CD4-positive, alpha-beta T cell (primary cell): Measurements from ENCODE around the gene MLXIPL. TPM values are rescaled to one million over a fixed set of nuclear protein-coding genes. Genes with fewer than 3 reads are reported as not detected.

Experiments used
- ATAC-seq: fragments of 200-7000 bp; cut with Tn5 transposase; one replicate; pipeline ENCODE4 v1.10.0; 2022; ENCODE audit warnings: mild to moderate bottlenecking; ENCODE audit not compliant: poor library complexity
- CTCF ChIA-PET: fragments of 350-600 bp; sonication (Branson Sonifier 250); formaldehyde crosslinking; loops from one replicate; lab custom pipeline; 2021; ENCODE audit warnings: antibody characterized with exemption, inconsistent platforms; lab: Charles Lee
- POLR2A ChIA-PET: fragments of 350-600 bp; sonication (Branson Sonifier 250); formaldehyde crosslinking; loops from one replicate; lab custom pipeline; 2021; ENCODE audit warnings: antibody characterized with exemption, inconsistent platforms; lab: Charles Lee
- DNase-seq, 14 experiments: peaks; one replicate each; pipeline ENCODE4 v3.0.0-alpha.2; 2013 to 2020; ENCODE audit warnings: mixed read lengths in 2 of 14
- H3K27ac ChIP-seq, 2 donors: one replicate each; pipeline versions ENCODE4 v1.5.1 to v1.7.0; 2013; ENCODE audit warnings: low read length in 2 of 2, low read depth in 1 of 2, mild to moderate bottlenecking in 1 of 2
- H3K27me3 ChIP-seq, 2 experiments: 1 replicate in 1 of 2; 2 replicates in 1 of 2; pipeline versions ENCODE4 v1.6.1 to v1.7.0; 2013; ENCODE audit warnings: low read length in 2 of 2, control low read depth in 1 of 2, mild to moderate bottlenecking in 1 of 2, moderate library complexity in 1 of 2; ENCODE audit not compliant: insufficient read depth in 2 of 2, control insufficient read depth in 1 of 2
- H3K36me3 ChIP-seq: one replicate; pipeline ENCODE4 v1.6.1; 2013; ENCODE audit warnings: low read length, control low read depth; ENCODE audit not compliant: insufficient read depth
- H3K4me1 ChIP-seq: one replicate; pipeline ENCODE4 v1.6.1; 2013; ENCODE audit warnings: low read length, control low read depth; ENCODE audit not compliant: insufficient read depth
- H3K4me3 ChIP-seq: one replicate; pipeline ENCODE4 v1.5.1; 2013; ENCODE audit warnings: mild to moderate bottlenecking, low read length, moderate library complexity
- H3K9me3 ChIP-seq, 2 experiments: 1 replicate in 1 of 2; 2 replicates in 1 of 2; pipeline versions ENCODE4 v1.6.1 to v1.7.0; 2013; ENCODE audit warnings: low read length in 2 of 2, mild to moderate bottlenecking in 2 of 2, control low read depth in 1 of 2, moderate library complexity in 1 of 2; ENCODE audit not compliant: control insufficient read depth in 1 of 2, insufficient read depth in 1 of 2
- H3K27ac Mint-ChIP-seq: one replicate; pipeline ENCODE4 v1.8.0; 2020; ENCODE audit warnings: mixed read lengths
- H3K27me3 Mint-ChIP-seq: one replicate; pipeline ENCODE4 v1.8.0; 2021; ENCODE audit warnings: mixed read lengths
- H3K36me3 Mint-ChIP-seq: one replicate; pipeline ENCODE4 v1.8.0; 2021; ENCODE audit warnings: low read depth, mixed read lengths
- H3K4me1 Mint-ChIP-seq: one replicate; pipeline ENCODE4 v1.8.0; 2021; ENCODE audit warnings: low read depth, mixed read lengths
- H3K4me3 Mint-ChIP-seq: one replicate; pipeline ENCODE4 v1.8.0; 2020; ENCODE audit warnings: mild to moderate bottlenecking, mixed read lengths
- H3K9me3 Mint-ChIP-seq: one replicate; pipeline ENCODE4 v1.8.0; 2020; ENCODE audit warnings: mixed read lengths
- intact Hi-C, 2 experiments: fragments of 100-400 bp; cut with DNase I in 1 of 2; cut with micrococcal nuclease in 1 of 2; formaldehyde crosslinking; loops; one replicate each; pipeline versions ENCODE4 v1.15.1 to v1.9.0; 2023 to 2025; cut with DNase I, micrococcal nuclease
- total RNA-seq, 174 experiments: library from RNA in 2 of 174; stranded (reverse) in 2 of 174; gene quantifications; one replicate each; pipeline ENCODE4 v1.2.3 and lab custom pipeline; 2021 to 2026
- TF ChIP-seq, protein P1 (sequence below): fragments of 200-600 bp; IDR thresholded peaks from one replicate; pipeline ENCODE4 v1.8.0; 2022; ENCODE audit warnings: antibody characterized with exemption, mild to moderate bottlenecking

The MLXIPL gene
- total RNA-seq, 2 experiments from 2014 or later: not detected

- TF ChIP-seq, protein P1, sequence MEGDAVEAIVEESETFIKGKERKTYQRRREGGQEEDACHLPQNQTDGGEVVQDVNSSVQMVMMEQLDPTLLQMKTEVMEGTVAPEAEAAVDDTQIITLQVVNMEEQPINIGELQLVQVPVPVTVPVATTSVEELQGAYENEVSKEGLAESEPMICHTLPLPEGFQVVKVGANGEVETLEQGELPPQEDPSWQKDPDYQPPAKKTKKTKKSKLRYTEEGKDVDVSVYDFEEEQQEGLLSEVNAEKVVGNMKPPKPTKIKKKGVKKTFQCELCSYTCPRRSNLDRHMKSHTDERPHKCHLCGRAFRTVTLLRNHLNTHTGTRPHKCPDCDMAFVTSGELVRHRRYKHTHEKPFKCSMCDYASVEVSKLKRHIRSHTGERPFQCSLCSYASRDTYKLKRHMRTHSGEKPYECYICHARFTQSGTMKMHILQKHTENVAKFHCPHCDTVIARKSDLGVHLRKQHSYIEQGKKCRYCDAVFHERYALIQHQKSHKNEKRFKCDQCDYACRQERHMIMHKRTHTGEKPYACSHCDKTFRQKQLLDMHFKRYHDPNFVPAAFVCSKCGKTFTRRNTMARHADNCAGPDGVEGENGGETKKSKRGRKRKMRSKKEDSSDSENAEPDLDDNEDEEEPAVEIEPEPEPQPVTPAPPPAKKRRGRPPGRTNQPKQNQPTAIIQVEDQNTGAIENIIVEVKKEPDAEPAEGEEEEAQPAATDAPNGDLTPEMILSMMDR: no peak
- Histone ChIP-seq H3K27me3 (peaks cover 34 to 42% of the 10 kb centered on the region in 2 experiments), H3K4me1 (peaks cover 10% of the 10 kb centered on the region), H3K4me3 (no peak overlapping the region), H3K9me3 (peaks cover 15 to 33% of the 10 kb centered on the region in 2 experiments), H3K27ac (no peak overlapping the region), H3K36me3 (no peaks in the 10 kb centered on the region)
- no peaks in the 10 kb centered on the region for H3K36me3 Mint-ChIP-seq
- POLR2A ChIA-PET: no interaction called here
- no peaks in the 10 kb centered on the region for H3K9me3 Mint-ChIP-seq
- H3K4me1 Mint-ChIP-seq: peaks cover 6% of the 10 kb centered on the region
- no peak for ATAC-seq
- DNase-seq: no peak
- intact Hi-C loops: loop anchor here in 1 of 2 experiments (5.0 kb wide), 1 partner anchor 83 kb away; no protein-coding TSS in a partner anchor
- CTCF ChIA-PET: no interaction called here
- no peak overlapping the region for H3K4me3 Mint-ChIP-seq
- peaks cover 56% of the 10 kb centered on the region for H3K27me3 Mint-ChIP-seq
- H3K27ac Mint-ChIP-seq: no peak overlapping the region
These were observed 20.5 kb upstream of the MLXIPL start for GRCh38 chr7:73644688-73645286.

GRCh38 chr7:73642834-73643233 is 18.5 kb upstream of the MLXIPL start:
- H3K4me3 ChIP-seq: no peak overlapping the region
- TF ChIP-seq, protein P1: no peak
- ChIA-PET CTCF (no interaction called here), POLR2A (no interaction called here)
- intact Hi-C loops: no loop called here
- H3K27me3 ChIP-seq: peaks cover 24 to 27% of the 10 kb centered on the region in 2 experiments
- no peaks in the 10 kb centered on the region for H3K36me3 ChIP-seq
- no peaks in the 10 kb centered on the region for H3K4me1 Mint-ChIP-seq
- no peak overlapping the region for H3K27ac Mint-ChIP-seq
- peaks cover 6% of the 10 kb centered on the region for H3K4me1 ChIP-seq
- H3K9me3 ChIP-seq: peaks cover 15 to 27% of the 10 kb centered on the region in 2 experiments
- peaks cover 40% of the 10 kb centered on the region for H3K27me3 Mint-ChIP-seq
- ATAC-seq (no peak), DNase-seq (no peak)
- no peak overlapping the region for H3K4me3 Mint-ChIP-seq
- H3K9me3 Mint-ChIP-seq: no peaks in the 10 kb centered on the region
- no peaks in the 10 kb centered on the region for H3K36me3 Mint-ChIP-seq
- H3K27ac ChIP-seq: no peak overlapping the region

- CTCF ChIA-PET: interaction anchor here (1.3 kb wide), 1 partner anchor 32 kb away, joined by 4 read pairs; no protein-coding TSS in a partner anchor
- H3K4me1 ChIP-seq: no peaks in the 10 kb centered on the region
- Mint-ChIP-seq H3K9me3 (no peaks in the 10 kb centered on the region), H3K27me3 (peaks cover 28% of the 10 kb centered on the region), H3K4me1 (no peaks in the 10 kb centered on the region), H3K36me3 (no peaks in the 10 kb centered on the region), H3K27ac (no peak overlapping the region), H3K4me3 (no peak overlapping the region)
- H3K27me3 ChIP-seq: peaks cover 7 to 13% of the 10 kb centered on the region in 2 experiments
- intact Hi-C loops: no loop called here
- POLR2A ChIA-PET: no interaction called here
- H3K4me3 ChIP-seq: no peak overlapping the region
- TF ChIP-seq, protein P1: no peak
- ATAC-seq (no peak), DNase-seq (no peak)
- no peaks in the 10 kb centered on the region for H3K36me3 ChIP-seq
- H3K27ac ChIP-seq: no peak overlapping the region
- H3K9me3 ChIP-seq: peaks cover 15 to 22% of the 10 kb centered on the region in 2 experiments
These were observed 14.6 kb upstream of the MLXIPL start for GRCh38 chr7:73638911-73639310.
